ENCODE measurements around the gene ZDHHC22.

ZDHHC22 gene

DNA sequence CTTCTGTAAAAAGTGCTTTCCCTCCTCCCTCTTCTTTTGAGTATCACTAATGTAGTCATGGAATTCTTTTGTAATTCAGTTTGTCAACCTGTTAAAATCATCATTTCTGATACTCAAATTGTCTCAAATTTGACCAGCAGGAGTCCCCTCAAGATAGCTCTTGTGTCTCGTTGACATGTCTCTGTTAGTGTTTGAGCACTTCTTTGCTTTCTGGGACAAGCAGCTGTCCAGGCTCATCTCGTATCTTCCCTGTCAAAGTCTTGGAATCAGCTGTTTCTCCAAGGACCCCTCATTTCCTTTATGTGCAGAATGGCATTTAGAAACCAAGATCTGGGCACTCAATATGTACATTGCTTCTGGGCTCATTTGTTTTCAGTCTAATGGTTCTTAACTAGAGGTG, 32.8 kb downstream of the ZDHHC22 start:
- Histone ChIP-seq H3K9ac (ENCODE audit: low read length) (no peak overlapping the region), H3K27me3 (ENCODE audit: low read length) (no peaks in the 10 kb centered on the region), H3F3A (ENCODE audit: insufficient read depth) (no peaks in the 10 kb centered on the region), H3K4me3 (ENCODE audit: insufficient read depth, low read length, poor library complexity, severe bottlenecking) (no peak overlapping the region), H4K20me1 (ENCODE audit: low read depth, low read length) (no peaks in the 10 kb centered on the region), H3K9me3 (ENCODE audit: insufficient read depth, low read length) (no peaks in the 10 kb centered on the region), H2AFZ (ENCODE audit: low read depth, low read length, severe bottlenecking) (no peak overlapping the region), H3K36me3 (ENCODE audit: low read length) (0 out of 2 replicates have a peak, but pooled peaks cover 3% of the 10 kb centered on the region), H3K79me2 (ENCODE audit: insufficient read depth, low read length) (no peaks in the 10 kb centered on the region), H3K4me2 (ENCODE audit: low read depth, low read length, poor library complexity, severe bottlenecking) (no peak overlapping the region), H3K27ac (ENCODE audit: low read depth, low read length) (no peak overlapping the region), H3K9me2 (replicated peaks; ENCODE audit: insufficient read depth, low read length) (no peaks in the 10 kb centered on the region)
- no peak for TF ChIP-seq CTCF (IDR thresholded peaks at IDR 0.05; ENCODE audit: insufficient read depth, low read length, poor library complexity, severe bottlenecking)
- TF ChIP-seq EZH2phosphoT487 (conservative IDR thresholded peaks at IDR 0.05; ENCODE audit: low read length) = no peak

DNA sequence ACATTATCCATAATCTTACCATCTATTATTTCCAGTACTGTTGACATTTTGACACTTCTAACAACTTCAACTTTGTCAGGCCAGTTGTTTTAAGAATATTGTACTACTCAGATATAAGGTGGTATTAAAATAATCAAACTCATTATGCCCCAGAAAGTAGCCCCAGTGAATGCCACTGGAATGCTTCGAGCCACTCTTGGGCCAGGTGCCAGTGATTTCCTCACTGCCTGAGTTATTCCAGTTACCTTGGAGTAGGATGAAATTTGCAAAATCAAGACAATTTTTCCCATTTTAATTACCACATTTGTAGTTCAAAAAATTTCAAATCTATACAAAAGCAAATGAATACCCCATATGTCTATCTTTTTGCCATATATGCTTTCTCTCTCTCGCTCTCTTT, 34.4 kb downstream of the ZDHHC22 start:
- H3K36me3 ChIP-seq (ENCODE audit: low read length) = 0 out of 2 replicates have a peak, but pooled peaks cover 3% of the 10 kb centered on the region
- H3F3A ChIP-seq (ENCODE audit: insufficient read depth) = no peaks in the 10 kb centered on the region

DNA sequence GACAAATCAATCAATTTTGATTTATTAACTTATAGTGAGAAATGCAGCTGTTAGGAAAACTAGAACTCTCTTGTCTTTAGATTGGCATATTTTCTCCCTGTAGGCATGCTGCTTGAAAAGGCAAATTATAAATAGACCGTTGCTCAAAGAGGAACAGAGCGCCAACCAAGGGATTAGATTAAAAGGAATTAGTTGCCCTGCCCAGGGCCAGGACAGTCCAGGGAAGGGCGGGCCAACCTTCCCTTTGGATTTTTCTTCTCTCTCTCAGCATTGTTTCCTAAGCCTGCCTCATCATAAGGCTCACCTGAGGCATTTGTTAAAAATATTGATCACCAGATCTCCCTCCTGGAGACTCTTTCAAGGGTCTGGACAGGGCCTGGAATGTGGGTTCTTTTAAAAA, 34.9 kb downstream of the ZDHHC22 start:
- H4K20me1 ChIP-seq (ENCODE audit: low read depth, low read length) = no peaks in the 10 kb centered on the region
- no peak for TF ChIP-seq CTCF (IDR thresholded peaks at IDR 0.05; ENCODE audit: insufficient read depth, low read length, poor library complexity, severe bottlenecking)
- TF ChIP-seq EZH2phosphoT487 (conservative IDR thresholded peaks at IDR 0.05; ENCODE audit: low read length) = no peak
- H3K4me2 ChIP-seq (ENCODE audit: low read depth, low read length, poor library complexity, severe bottlenecking) = no peak overlapping the region

More for the DNA sequence above, 34.4 kb downstream of the ZDHHC22 start:
- Histone ChIP-seq H3K4me3 (ENCODE audit: insufficient read depth, low read length, poor library complexity, severe bottlenecking) (no peak overlapping the region), H3K9ac (ENCODE audit: low read length) (no peak overlapping the region), H3K4me2 (ENCODE audit: low read depth, low read length, poor library complexity, severe bottlenecking) (no peak overlapping the region), H3K9me3 (ENCODE audit: insufficient read depth, low read length) (no peaks in the 10 kb centered on the region), H2AFZ (ENCODE audit: low read depth, low read length, severe bottlenecking) (no peak overlapping the region), H3K27ac (ENCODE audit: low read depth, low read length) (no peak overlapping the region), H3K27me3 (ENCODE audit: low read length) (no peaks in the 10 kb centered on the region), H3K79me2 (ENCODE audit: insufficient read depth, low read length) (no peaks in the 10 kb centered on the region), H3K9me2 (replicated peaks; ENCODE audit: insufficient read depth, low read length) (no peaks in the 10 kb centered on the region), H4K20me1 (ENCODE audit: low read depth, low read length) (no peaks in the 10 kb centered on the region)
- no peak for TF ChIP-seq CTCF (IDR thresholded peaks at IDR 0.05; ENCODE audit: insufficient read depth, low read length, poor library complexity, severe bottlenecking)
- TF ChIP-seq EZH2phosphoT487 (conservative IDR thresholded peaks at IDR 0.05; ENCODE audit: low read length) = no peak

More for the DNA sequence above, 34.9 kb downstream of the ZDHHC22 start:
- Histone ChIP-seq H2AFZ (ENCODE audit: low read depth, low read length, severe bottlenecking) (no peak overlapping the region), H3K9me2 (replicated peaks; ENCODE audit: insufficient read depth, low read length) (no peaks in the 10 kb centered on the region), H3F3A (ENCODE audit: insufficient read depth) (no peaks in the 10 kb centered on the region), H3K9ac (ENCODE audit: low read length) (no peak overlapping the region), H3K27me3 (ENCODE audit: low read length) (no peaks in the 10 kb centered on the region), H3K79me2 (ENCODE audit: insufficient read depth, low read length) (no peaks in the 10 kb centered on the region), H3K27ac (ENCODE audit: low read depth, low read length) (no peak overlapping the region), H3K36me3 (ENCODE audit: low read length) (no peaks in the 10 kb centered on the region), H3K4me3 (ENCODE audit: insufficient read depth, low read length, poor library complexity, severe bottlenecking) (no peak overlapping the region), H3K9me3 (ENCODE audit: insufficient read depth, low read length) (no peaks in the 10 kb centered on the region)
